Ureter (tissue), 1 donor: ENCODE data around the gene C1orf53. TPM values are rescaled to one million over a fixed set of nuclear protein-coding genes. Genes with fewer than 3 reads are reported as not detected.

Source experiments
- DNase-seq: peaks from one replicate; pipeline ENCODE4 v3.0.0-alpha.2; 2020; ENCODE audit warnings: low spot score
- total RNA-seq: library from RNA; stranded (reverse); gene quantifications from one replicate; pipeline ENCODE4 v1.2.4, GENCODE V29; 2023
- donor health status: DM: yes; HTN: yes; CAD: no.

C1orf53 gene
- total RNA-seq, 1 donor from 2014 or later: 1.7 TPM

DNA sequence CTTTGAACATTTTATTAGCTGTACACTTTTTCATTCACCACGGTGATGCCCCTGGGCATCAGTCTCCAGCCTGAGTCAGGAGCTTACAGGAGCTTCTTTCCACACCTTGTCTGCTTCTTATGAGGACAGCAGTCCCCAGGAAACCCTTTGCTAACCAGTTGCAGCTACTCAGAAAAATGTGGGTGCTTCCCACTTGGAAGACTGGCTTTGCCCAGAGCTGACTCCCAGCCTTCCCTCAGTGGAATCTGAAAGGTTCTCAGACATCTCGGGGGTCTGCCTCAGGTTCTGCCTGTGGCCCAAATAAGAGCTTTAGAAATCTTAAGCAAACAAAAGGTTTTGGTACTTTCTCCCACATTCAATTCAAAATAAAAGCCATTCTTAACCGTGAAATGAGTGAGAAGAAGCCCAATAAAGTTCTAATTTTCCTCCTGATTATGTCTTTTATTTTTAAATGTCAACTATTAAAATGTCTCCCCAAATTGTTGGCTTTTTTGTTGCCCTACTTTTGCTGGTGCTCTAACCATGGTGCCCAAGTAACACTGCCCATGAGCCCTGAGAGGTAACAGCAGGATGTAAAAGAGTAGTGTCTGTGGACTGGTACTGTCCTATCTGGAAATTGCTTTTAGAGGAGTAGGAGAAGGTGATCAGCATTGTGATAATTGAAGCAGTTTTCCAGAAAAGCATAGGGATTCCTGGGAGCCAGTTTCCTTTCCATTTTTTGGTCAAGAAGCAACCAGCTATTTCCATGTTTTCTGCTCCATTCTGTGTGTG lies 5.6 kb downstream of the C1orf53 start:
- DNase-seq: no peak

GRCh38 chr1:197908716-197909220 lies 6.3 kb downstream of the C1orf53 start:
- no peak for DNase-seq

DNA sequence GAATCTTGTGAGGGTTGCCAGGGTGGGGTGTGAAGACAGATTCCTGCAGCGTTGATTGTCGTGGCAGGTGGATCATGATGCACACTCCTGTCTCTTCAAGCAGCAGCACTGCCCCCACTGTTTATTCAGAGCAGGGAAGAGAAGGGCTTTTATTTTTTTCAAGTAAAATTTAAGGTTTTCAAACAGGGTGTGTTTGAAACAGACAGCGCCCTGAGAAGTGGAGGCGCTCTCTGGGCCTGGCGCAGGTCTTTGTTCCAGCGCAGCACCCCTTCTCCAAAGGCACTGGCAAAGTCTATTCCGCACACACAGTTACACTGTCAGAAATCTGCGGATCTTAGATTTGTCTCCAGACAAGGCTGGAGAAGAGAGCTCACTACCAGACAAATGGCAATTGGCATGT lies 7.0 kb downstream of the C1orf53 start:
- no peak for DNase-seq

DNA sequence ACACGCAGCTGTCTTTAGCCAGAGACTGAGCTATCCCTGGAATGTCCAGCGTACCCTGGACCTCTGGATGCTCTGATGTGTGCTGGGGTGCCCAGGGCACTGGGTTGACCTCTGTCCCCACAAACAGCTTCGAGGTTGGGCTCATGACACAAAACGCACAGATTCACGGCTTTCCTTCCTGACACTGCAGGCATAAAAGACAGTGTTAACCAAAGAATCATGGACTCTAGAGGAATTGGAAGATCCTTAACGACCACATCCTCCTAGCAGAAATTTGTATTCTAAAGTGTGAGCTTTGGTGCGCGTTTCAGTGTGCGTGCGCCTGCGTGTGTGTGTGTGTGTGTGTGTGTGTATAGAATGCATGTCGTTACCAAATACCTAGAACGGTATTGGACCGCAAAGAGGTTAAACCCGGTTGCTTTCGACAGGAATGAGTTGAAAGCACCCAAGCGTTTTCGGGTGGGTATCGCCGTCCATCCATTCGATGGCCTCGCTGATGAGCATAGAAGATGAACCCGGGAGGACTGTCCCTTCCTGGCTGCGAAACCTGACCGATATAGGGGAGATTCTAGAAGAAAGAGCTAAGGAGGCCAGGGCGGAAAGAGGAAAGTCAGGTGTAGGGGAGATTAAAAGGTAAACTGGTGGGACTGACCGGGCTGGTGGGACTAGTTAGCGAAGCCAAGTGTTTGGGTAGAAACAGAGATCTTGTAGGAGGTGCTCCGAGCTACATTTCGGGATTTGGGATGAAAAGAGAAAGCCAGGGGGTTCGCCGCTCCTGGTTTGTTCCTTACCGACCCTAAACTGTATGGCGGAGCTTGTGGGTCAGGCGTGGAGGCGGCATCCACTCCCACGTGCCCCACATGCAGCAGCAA lies 7.9 kb downstream of the C1orf53 start:
- DNase-seq: no peak

DNA sequence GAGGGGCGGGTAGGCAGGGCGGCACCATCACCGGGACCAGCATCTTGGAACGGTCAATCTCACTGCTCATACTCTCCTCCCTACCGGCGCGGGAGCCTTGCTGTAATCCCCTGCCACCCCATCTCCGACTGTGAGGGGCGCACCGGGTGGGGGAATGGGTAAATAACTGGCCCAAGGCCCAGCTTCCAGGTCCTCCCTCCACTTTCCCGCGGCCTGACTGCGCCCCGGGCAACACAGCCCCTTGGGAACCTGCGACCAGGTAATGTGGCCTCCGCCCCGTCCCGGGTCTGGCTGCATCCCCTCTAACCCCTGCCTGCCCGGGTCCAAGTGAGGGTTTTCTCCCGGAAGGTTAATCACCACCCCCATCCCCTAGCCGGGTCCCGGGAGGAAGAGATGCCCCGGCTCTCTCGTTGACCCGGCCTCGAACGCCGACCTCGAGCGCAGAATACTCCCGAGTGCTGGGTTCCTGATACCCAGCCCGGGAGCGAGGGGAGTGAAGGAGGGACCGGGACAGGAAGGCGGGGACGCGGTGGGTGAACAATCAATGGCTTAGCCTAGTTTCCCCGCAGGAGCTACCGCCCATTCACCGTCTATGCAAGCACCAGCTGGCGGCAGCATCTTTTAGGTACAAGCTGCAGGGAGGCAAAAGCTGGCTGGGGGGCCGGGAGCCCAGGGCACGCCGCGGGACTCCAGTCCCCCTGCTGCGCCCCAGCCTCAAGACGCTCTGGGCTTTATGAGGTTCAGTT lies 8.9 kb downstream of the C1orf53 start:
- no peak for DNase-seq

- no peak for DNase-seq
These were observed 9.6 kb downstream of the C1orf53 start for GRCh38 chr1:197911857-197912696.

DNA sequence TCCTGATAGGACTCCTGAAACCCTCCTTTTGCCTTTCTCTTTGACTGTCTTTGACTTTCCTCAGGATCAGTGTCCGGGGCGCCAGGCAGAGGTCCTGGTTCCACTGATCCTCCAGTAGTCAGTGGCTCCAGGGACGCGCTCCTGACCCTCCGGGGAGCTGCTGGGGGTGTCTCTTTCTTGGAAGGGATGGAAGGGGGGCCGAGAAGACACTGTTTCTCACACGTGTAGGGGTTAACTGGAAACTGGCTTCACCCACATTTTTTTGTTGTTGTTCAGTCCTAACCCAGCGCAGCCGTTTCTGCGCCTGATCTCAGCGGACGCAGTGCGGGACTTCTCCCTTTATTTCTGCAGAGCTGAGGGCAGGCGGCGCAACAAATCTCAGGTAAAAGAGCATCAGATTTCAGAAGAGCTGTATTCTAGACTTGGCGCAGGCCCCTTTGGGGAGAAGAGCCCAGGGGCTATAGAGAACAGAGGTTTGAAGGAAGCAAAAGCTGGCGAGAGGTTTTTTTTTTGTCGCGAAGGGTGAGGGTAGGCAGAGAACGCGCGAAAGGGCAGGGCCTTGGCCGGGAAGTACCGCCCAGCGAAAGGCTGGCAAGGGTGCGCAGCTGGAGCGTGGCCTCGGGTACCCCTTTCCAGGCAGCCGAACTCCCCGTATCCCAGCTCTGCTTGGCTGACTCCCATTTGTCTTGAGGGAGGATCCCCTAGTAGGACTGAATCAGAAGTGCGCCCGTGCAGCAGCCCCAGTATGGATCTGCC lies 10.5 kb downstream of the C1orf53 start:
- DNase-seq: no peak

DNA sequence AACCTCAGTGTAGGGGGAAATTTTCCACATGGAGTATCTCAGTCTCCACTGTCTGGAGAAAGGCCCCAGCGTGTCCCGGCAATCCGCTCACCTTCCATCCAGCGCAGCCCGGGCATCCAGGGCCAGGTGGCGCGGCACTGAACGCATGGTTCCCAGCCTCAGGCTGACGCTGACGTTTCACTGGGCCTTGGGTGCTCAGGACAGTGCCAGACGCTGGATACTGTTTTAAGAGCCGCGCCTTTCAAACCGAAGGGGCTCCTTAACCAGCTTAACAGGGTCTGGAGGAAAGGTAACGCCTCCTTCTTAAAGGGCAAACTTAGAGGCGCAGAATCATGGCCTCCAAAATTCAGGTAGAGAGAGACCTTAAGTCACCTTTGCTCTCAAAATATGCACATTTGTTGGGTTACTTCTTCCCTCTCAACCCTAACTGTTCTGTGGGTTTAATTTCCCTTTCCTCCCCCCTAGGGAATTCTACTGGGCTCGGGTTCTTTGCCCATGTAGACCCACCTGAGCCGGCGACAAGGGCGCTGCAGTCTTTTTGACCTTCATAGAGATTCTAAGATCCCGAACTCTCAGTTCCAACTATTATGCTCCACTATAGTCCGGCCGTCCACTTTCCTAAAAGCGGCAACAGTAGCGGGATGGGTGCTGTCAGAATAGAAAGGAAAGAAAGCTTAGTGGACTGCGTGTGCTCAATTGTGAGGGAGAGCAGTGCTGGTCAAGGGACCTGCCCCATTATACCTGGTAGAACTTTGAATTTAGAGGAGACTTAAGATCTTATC lies 11.3 kb downstream of the C1orf53 start:
- DNase-seq: no peak

DNA sequence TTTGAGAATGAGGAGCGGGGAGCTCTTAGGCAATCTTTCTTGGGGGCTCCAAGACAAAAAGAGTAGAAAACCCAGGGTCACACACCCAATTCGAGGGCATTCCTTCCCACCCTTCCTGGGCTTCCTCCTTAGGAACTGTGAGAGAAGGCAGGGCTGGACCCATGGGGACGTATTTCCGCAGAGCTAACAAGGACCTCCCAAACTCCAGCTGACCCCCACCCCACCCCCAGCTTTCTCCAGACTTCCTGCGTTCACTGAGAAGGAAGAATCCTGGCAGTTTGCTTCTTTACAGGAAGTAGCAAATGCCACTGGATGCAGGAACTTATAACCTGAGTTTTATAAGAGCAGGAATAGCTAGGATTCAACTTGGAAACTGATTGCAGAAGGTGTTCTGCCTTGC lies 12.1 kb downstream of the C1orf53 start:
- DNase-seq: no peak

GRCh38 chr1:197915260-197915861 lies 12.9 kb downstream of the C1orf53 start:
- no peak for DNase-seq

DNA sequence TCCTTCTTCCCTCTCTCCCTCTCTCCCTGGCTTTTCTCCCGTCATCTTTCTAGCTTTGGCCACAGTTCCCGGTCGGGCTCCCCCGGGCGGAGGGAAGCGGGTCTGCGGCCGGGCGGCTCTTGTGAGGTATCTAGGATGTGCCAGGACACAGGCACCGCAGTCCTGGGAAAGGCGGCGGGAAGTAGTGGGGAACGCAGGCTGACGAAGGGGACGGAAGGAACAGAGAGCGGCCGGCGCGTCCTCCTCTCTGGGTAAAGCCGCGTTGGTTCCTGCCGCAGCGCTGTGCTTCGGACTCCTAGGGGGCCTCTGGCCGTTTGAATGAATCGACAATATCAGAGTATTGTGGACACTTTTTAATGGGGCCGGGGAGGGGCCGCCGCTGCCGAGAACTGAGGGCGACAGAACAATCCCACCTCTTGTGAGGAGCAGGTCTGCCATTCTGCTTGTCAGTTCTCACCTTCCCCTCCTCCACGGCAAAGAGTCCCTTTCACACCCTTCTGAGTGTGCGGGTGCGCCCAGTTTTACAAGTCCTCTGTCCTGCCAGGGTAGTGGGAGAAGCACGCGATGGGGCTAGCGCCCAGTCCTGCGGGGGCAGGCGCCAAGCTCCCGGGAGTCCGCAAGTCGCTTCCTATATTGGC lies 13.6 kb downstream of the C1orf53 start:
- DNase-seq: no peak

- DNase-seq: no peak
These were observed 14.1 kb downstream of the C1orf53 start for GRCh38 chr1:197916500-197916983.

- no peak for DNase-seq
These were observed 15.6 kb downstream of the C1orf53 start for GRCh38 chr1:197917805-197918651.

- DNase-seq: no peak
These were observed 16.4 kb downstream of the C1orf53 start for GRCh38 chr1:197918807-197919345.

DNA sequence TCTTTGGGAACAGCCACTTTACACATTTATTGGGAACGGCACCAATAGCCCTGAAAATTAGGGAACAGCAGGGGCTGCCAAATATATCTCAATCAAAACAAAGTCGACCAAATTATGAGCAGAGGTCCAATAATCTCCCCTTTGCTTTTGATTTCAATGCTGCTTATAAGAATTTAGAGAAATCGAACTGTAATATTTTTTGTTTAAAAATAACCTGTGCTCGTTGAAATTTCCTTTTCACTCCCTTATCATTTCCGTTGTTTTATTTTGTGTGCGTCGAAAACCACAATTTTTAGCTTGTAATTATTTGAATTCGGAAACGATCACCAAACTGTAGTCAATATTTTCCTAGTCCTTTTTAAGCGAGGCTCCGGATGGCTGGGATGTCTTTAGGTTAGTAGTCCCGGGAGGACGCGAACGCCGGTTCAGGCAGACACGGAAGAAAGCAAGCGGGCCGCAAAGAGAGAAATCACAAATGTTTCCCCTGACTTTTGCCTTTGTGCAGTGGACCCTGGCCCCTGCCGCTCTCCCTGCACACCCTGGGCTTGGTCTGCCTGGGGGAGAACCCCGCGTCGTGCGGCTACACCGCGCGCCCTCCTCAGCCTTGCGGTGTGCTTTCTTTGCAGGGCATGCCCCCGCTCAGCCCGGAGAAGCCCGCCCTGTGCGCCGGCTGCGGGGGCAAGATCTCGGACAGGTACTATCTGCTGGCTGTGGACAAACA lies 17.1 kb downstream of the C1orf53 start:
- no peak for DNase-seq

DNA sequence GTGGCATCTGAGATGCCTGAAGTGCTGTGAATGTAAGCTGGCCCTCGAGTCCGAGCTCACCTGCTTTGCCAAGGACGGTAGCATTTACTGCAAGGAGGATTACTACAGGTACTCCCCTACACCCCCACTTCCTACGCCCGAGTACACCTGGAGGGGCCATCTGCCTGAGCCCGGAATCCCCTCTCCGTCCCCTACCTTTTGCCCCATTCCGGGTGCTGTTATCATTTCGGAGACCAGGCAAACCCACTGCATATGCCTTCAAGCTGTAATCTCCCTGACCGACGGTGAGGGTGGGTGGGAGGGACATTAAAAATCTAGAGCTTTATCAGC lies 17.6 kb downstream of the C1orf53 start:
- no peak for DNase-seq
